Endodermal cell (in vitro differentiated cells): Measurements from ENCODE around the gene DDX39B. TPM values are rescaled to one million over a fixed set of nuclear protein-coding genes. Genes with fewer than 3 reads are reported as not detected.

ENCODE experiments used
- DNase-seq: peaks from one replicate; pipeline ENCODE4 v3.0.0-alpha.2; 2017
- H3K27ac ChIP-seq: 2 replicates; pipeline ENCODE4 v1.5.1; 2013; ENCODE audit warnings: mild to moderate bottlenecking, low read depth, low read length, moderate library complexity
- H3K27me3 ChIP-seq: 2 replicates; pipeline ENCODE4 v1.6.1; 2013; ENCODE audit warnings: mild to moderate bottlenecking, low read length, moderate library complexity; ENCODE audit not compliant: insufficient read depth, control insufficient read depth, poor library complexity, severe bottlenecking
- H3K36me3 ChIP-seq: 2 replicates; pipeline ENCODE4 v1.7.0; 2013; ENCODE audit warnings: mild to moderate bottlenecking, low read length, moderate library complexity; ENCODE audit not compliant: control insufficient read depth, insufficient read depth
- H3K4me1 ChIP-seq: one replicate; pipeline ENCODE4 v1.7.0; 2013; ENCODE audit warnings: low read length; ENCODE audit not compliant: control insufficient read depth, insufficient read depth
- H3K4me3 ChIP-seq: 2 replicates; pipeline ENCODE4 v1.5.1; 2013; ENCODE audit warnings: mild to moderate bottlenecking, low read length, moderate library complexity
- H3K9ac ChIP-seq: 2 replicates; pipeline ENCODE4 v1.6.1; 2013; ENCODE audit warnings: mild to moderate bottlenecking, low read length, moderate library complexity; ENCODE audit not compliant: poor library complexity, severe bottlenecking; ENCODE audit errors: extremely low read depth
- H3K9me3 ChIP-seq: 2 replicates; pipeline ENCODE4 v1.6.1; 2013; ENCODE audit warnings: mild to moderate bottlenecking, low read length, moderate library complexity; ENCODE audit not compliant: control insufficient read depth
- H3K27ac Mint-ChIP-seq: 2 replicates; pipeline ENCODE4 v1.8.0; 2020; ENCODE audit warnings: mixed read lengths
- H3K27me3 Mint-ChIP-seq: 2 replicates; pipeline ENCODE4 v1.8.0; 2021; ENCODE audit warnings: mild to moderate bottlenecking, mixed read lengths; ENCODE audit not compliant: insufficient read depth
- H3K36me3 Mint-ChIP-seq: 2 replicates; pipeline ENCODE4 v1.8.0; 2020; ENCODE audit warnings: low read depth, mixed read lengths
- H3K4me1 Mint-ChIP-seq: 2 replicates; pipeline ENCODE4 v1.8.0; 2020; ENCODE audit warnings: mixed read lengths
- H3K4me3 Mint-ChIP-seq: 2 replicates; pipeline ENCODE4 v1.8.0; 2020; ENCODE audit warnings: mild to moderate bottlenecking, moderate library complexity, mixed read lengths
- H3K9me3 Mint-ChIP-seq: 2 replicates; pipeline ENCODE4 v1.8.0; 2020; ENCODE audit warnings: mild to moderate bottlenecking, mixed read lengths
- WGBS, 2 experiments: methylation state at CpG; one replicate each; pipeline versions ENCODE4 v1.1.5 to v1.1.7; 2013; ENCODE audit warnings: missing lambda C conversion rate in 2 of 2, mixed read lengths in 1 of 2; ENCODE audit not compliant: insufficient coverage in 1 of 2, insufficient read length in 1 of 2; 5-methylcytosine and 5-hydroxymethylcytosine counted together
- total RNA-seq, 2 donors: library from RNA; stranded (reverse); fragmentation: NEBNext Ultra II Directional in 1 of 2; extraction: Animal tissue kit (Norgen Biotek cat#: 25700) in 1 of 2; gene quantifications; 2 replicates in 1 of 2; 3 replicates in 1 of 2; pipeline ENCODE4 v1.2.1, GENCODE V29; 2021
- TF ChIP-seq, protein P1 (sequence below): fragments of 200-600 bp; sonication (generic); conservative IDR thresholded peaks from 2 replicates; pipeline ENCODE4 v1.5.0; 2021; ENCODE audit warnings: antibody characterized with exemption, mild to moderate bottlenecking

Gene DDX39B
- total RNA-seq, 2 donors from 2014 or later = 572 to 654 TPM

DNA sequence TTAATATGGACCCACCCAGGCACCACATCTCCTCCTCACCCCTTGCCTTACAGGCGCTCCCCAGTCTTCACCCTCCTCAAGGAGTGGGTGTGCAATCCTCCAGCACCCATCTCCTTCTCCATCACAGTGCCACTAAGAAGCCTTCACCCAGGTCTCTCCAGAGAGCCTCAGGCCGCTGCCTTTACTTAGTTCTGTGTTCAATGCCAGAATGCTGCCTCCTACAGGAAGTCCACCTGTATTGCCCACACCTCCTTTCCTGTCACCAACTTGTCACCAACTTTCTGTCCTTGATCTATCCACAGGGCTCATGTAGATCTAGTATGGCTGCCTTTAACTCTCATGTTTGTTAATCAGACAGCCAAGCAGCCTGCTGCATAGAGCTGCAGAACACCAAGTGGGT is 43.7 kb upstream of the DDX39B start:
- Histone ChIP-seq H3K27ac (no peak overlapping the region), H3K27me3 (peaks cover under 1% of the 10 kb centered on the region), H3K4me3 (no peak overlapping the region), H3K4me1 (no peaks in the 10 kb centered on the region), H3K36me3 (no peaks in the 10 kb centered on the region), H3K9me3 (no peaks in the 10 kb centered on the region), H3K9ac (no peak overlapping the region)
- Mint-ChIP-seq H3K9me3 (no peaks in the 10 kb centered on the region), H3K4me1 (peaks cover 12% of the 10 kb centered on the region), H3K4me3 (no peak overlapping the region), H3K36me3 (no peaks in the 10 kb centered on the region), H3K27ac (no peak overlapping the region), H3K27me3 (peaks cover 26% of the 10 kb centered on the region)
- WGBS, 2 experiments = 30 to 73% methylated on average over 1 to 2 of the region's 2 CpGs
- TF ChIP-seq, protein P1, sequence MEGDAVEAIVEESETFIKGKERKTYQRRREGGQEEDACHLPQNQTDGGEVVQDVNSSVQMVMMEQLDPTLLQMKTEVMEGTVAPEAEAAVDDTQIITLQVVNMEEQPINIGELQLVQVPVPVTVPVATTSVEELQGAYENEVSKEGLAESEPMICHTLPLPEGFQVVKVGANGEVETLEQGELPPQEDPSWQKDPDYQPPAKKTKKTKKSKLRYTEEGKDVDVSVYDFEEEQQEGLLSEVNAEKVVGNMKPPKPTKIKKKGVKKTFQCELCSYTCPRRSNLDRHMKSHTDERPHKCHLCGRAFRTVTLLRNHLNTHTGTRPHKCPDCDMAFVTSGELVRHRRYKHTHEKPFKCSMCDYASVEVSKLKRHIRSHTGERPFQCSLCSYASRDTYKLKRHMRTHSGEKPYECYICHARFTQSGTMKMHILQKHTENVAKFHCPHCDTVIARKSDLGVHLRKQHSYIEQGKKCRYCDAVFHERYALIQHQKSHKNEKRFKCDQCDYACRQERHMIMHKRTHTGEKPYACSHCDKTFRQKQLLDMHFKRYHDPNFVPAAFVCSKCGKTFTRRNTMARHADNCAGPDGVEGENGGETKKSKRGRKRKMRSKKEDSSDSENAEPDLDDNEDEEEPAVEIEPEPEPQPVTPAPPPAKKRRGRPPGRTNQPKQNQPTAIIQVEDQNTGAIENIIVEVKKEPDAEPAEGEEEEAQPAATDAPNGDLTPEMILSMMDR = peak; percentile 76
- peak; percentile 77 for DNase-seq

- no peaks in the 10 kb centered on the region for H3K36me3 ChIP-seq
- peak within 1 kb of the TSS; percentile 69 for H3K9ac ChIP-seq
- peak within 1 kb of the TSS; percentile 94 for H3K4me3 ChIP-seq
- Mint-ChIP-seq H3K4me3 (peak within 1 kb of the TSS; percentile 98), H3K27ac (peak within 1 kb of the TSS; percentile 95), H3K9me3 (no peaks in the 10 kb centered on the region), H3K36me3 (no peaks in the 10 kb centered on the region), H3K4me1 (peaks cover 17% of the 10 kb centered on the region), H3K27me3 (peaks cover 31% of the 10 kb centered on the region)
- 91% methylated on average over 3 of the region's 3 CpGs; no CpG with 5 or more reads in 1 of the 2 experiments for WGBS, 2 experiments
- H3K4me1 ChIP-seq = no peaks in the 10 kb centered on the region
- TF ChIP-seq, protein P1 = no peak
- no peak within 1 kb of the TSS for H3K27ac ChIP-seq
- H3K27me3 ChIP-seq = peaks cover 5% of the 10 kb centered on the region
- DNase-seq = no peak
- no peaks in the 10 kb centered on the region for H3K9me3 ChIP-seq
Measured at GRCh38 chr6:31582230-31582643, 40.4 kb upstream of the DDX39B start, which contains the start of gene LTB. TSS of gene LTB (minus strand) at chr6:31582424. CDS start at chr6:31582417, 7 bp downstream.

DNA sequence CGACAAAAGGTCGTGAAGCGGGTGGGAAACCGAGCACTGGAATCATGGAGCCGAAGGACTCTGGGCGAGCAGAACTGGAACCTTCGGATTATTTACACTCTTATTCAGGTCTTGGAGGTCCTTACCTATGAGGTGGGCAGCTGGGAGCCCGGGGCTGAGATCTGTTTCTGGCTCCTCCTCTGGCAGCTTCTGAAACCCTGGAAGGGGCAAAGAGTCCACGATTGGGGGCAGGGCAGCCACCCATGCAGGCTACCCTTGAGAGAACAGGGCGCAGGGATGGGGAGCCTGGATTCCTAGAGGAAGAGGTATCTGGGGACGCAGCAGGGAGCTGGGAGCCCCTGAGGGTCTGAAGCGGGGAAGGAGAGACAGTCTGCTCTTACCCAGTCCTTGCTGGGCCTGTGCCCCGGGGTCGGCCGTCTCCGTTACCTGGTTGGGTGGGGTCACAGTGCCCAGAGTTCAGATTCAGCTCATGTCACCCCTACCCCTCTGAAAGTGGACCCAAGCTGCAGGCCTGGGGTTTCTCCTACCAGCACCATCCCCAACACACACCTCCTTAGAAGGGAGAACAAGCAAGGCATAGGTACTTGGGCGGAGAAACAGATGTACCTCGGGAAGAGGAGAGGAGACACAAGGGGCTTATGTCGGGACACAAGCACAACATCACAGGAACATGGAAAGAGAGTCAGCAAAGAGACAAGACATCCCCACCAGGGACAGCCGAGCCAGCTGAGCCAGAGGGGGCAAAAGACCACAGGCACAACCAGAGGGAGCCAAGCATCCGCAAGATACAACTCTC is 39.8 kb upstream of the DDX39B start:
- H3K4me1 Mint-ChIP-seq = peaks cover 17% of the 10 kb centered on the region
- TF ChIP-seq, protein P1 = no peak
- Histone ChIP-seq H3K27ac (no peak overlapping the region), H3K9me3 (no peaks in the 10 kb centered on the region), H3K9ac (peak overlapping the region; percentile 69), H3K27me3 (peaks cover 5% of the 10 kb centered on the region), H3K4me1 (no peaks in the 10 kb centered on the region), H3K4me3 (peak overlapping the region; percentile 94), H3K36me3 (no peaks in the 10 kb centered on the region)
- peaks cover 36% of the 10 kb centered on the region for H3K27me3 Mint-ChIP-seq
- H3K4me3 Mint-ChIP-seq = peak overlapping the region; percentile 98
- peak; percentile 67 for DNase-seq
- H3K9me3 Mint-ChIP-seq = no peaks in the 10 kb centered on the region
- 41% methylated on average over 12 to 21 of the region's 21 CpGs for WGBS, 2 experiments
- no peaks in the 10 kb centered on the region for H3K36me3 Mint-ChIP-seq
- peak overlapping the region; percentile 95 for H3K27ac Mint-ChIP-seq
